Activated CD4-positive, alpha-beta T cell treated with anti-CD3 and anti-CD28 coated beads, Interleukin-2, amount 50 U/mL, for 4 hours (primary cell): ENCODE measurements around the gene GPC3.
"Not testable (repeated sequence)": the region's sequence is repeated elsewhere in the genome, so short reads cannot be mapped to it uniquely, and the experiment has no call there.

Experiments
- DNase-seq, 2 experiments: peaks; one replicate each; pipeline ENCODE4 v3.0.0-alpha.2; 2020

Gene GPC3

GRCh38 chrX:133994576-133994975, 9.2 kb upstream of the GPC3 start:
- DNase-seq, result no peak

- no peak for DNase-seq
Observed at GRCh38 chrX:133992882-133993281, 7.5 kb upstream of the GPC3 start.

- no peak for DNase-seq
Observed at GRCh38 chrX:133991814-133992213, 6.4 kb upstream of the GPC3 start.

DNA sequence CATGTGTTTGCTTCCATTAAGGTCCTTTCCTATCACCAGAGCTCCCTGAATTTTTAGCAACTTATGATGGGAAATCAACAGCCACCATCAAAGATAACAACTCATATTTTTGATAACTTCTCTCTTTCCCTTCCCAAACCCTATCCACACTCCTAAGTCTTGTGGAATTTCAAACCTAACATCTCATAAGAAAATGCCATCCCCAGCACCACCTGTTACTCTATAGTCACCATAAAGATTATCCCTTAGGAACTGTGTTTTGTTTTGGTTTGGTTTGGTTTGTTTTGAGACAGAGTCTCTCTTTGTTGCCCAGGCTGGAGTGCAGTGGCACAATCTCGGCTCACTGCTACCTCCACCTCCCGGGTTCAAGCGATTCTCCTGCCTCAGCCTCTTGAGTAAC, 5.7 kb upstream of the GPC3 start:
- not testable (repeated sequence) for DNase-seq

DNA sequence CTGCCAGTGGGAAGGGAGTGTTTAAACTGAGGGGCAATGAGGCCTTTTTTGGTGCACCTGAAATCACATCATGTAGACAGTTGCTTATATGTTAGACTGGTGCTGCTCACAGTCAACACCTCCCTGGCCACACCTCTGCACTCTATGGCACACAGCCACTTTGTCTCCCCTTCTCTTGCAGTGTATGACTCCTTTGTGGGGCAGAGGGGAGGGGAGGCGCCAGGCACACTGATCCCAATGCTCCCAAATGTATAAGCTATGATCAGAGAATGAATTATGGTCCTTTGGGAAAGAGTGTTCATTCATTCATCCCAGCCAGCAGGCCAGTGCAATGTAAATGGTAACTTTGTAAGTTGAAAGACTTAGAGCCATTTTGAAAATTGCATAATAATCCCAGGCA, 4.6 kb upstream of the GPC3 start:
- DNase-seq, result no peak

GRCh38 chrX:133989490-133989889, 4.1 kb upstream of the GPC3 start:
- no peak for DNase-seq

DNA sequence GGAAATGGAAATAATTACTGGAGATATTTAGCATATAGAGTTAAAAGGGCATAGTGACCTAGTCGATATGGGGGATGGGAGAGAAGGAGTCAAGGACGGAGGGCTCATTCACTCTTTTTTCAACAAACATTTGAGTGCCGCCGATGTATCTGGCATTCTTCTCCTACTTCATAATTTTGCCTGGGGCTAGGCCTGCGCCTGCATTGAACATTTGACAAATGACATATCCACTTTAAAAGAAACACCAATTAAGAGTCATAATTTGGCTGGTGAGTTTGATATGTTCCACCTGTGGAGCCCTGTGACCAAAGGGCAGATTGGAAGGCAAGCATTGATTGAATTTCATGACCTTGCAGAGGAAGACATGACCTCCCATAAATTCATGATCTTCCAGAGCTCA, 2.6 kb upstream of the GPC3 start:
- no peak for DNase-seq

- DNase-seq, result no peak
Observed at GRCh38 chrX:133987188-133987587, 1.8 kb upstream of the GPC3 start.

- no peak for DNase-seq
Observed at GRCh38 chrX:133985967-133986683, 731 bp upstream of the GPC3 start.

- DNase-seq, result no peak
Observed at GRCh38 chrX:133984857-133985163, 584 bp downstream of the GPC3 start.

- no peak for DNase-seq
Observed at GRCh38 chrX:133983974-133984845, 1.2 kb downstream of the GPC3 start.

DNA sequence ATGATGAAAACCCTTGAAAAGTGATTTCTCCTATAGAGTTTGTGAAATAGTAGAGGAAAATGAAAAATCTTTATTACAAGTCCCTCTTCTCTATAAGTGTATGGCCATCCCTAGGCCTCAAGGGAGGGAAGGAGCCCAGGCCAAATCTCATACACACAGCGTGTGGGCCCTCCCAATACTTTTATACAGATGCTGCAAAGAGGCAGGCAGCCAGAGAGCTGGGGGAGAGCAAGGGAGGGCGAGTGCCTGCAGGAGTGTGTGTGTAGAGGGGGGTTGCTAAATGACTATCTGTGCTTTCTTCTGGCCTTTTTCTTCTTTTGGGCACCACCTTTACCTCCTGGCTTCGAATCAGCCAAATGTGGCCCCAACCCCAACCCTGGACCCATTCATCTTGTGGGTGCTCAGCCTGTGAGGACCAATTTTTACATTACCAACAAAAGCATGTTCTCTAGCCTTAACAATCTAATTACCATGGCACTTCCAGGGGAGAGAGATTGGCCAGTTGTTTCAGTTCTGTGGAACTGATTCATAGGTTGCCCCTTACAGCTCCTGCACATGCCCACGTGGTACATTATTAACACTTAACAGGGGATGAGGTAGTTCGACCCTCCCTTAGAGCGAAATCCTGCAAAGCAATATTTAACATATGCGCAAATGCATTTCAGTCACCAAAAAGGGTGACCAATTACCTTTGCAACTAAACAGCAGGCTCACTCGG, 2.0 kb downstream of the GPC3 start:
- DNase-seq, result no peak

- no peak for DNase-seq
Observed at GRCh38 chrX:133981924-133982323, 3.5 kb downstream of the GPC3 start.

GRCh38 chrX:133980832-133981588, 4.4 kb downstream of the GPC3 start:
- no peak for DNase-seq

DNA sequence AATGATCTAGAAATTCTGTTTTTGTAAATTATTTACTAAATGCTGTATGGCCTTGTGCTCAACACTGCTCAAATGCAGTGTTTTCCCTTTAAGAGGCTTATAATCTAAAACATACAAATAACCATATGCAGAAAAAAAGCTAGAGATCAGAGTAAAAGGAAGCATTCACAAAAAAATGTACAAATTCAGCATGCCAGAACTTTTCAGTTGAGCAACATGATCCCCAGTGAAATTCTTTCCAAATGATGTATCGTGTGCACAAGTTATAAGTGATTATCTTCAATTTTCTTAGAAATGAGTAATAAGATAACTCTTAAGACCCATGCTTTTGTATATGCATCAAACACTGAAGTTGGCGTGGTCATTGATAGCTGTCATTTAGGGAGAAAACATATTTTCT, 5.0 kb downstream of the GPC3 start:
- DNase-seq, result no peak

GRCh38 chrX:133979641-133980230, 5.7 kb downstream of the GPC3 start:
- DNase-seq, result no peak

DNA sequence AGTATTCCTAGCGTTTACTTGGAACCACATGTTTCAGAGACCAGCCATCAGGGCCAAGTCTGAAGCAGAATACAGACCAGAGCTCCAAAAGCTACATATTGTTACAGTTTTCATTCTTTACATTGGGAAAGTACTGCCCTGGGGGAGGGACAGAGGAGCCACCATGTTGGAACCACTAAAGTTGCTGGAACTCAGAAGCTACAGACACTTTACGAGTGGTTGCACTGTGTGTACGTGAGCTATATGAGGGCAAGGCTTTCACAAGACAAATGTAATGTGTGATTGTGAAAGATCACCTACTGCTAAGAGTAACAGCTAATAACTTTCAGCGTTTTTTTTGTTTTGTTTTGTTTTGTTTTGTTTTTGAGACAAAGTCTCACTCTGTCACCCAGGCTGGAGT, 11.7 kb downstream of the GPC3 start:
- no peak for DNase-seq

DNA sequence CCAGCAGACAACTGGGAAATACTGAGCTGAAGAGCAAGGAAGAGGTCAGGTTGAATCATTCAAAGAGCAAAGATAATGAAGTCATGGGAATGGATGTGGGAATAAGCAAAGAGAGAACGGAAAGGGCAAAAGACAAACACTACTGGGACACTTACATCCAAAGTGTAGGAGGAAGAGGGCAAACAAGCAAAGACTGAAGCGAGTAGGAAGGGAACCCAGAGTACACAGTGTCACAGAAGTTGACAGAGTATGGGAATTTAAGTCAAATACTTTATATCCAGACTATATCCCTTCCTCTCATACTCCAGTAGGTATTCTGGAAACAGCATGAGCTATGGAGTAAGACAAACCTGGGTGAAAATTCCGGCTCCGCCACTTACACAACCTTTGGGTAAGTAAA, 12.5 kb downstream of the GPC3 start:
- DNase-seq, result no peak

DNA sequence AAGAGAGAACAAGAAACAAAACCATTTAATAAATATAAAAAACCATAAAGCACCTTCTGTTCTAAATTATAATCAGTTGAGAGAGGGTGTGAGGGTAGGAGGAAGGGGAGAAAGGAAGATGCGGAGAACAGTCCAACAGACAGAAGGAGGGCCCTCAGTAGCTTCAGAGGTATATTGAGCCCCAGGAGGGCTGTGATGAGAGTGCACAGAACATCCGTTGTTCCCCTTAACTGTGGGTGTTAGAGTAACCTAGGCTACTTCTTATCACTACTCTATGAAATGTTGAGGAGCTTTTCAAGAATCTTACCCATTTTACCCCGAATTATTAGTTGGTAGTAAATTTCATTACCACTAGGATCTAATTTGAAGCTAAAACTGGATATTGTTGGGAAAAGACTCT, 13.8 kb downstream of the GPC3 start:
- no peak for DNase-seq

GRCh38 chrX:133970076-133970475, 15.3 kb downstream of the GPC3 start:
- no peak for DNase-seq

GRCh38 chrX:133969191-133969590, 16.2 kb downstream of the GPC3 start:
- no peak for DNase-seq

DNA sequence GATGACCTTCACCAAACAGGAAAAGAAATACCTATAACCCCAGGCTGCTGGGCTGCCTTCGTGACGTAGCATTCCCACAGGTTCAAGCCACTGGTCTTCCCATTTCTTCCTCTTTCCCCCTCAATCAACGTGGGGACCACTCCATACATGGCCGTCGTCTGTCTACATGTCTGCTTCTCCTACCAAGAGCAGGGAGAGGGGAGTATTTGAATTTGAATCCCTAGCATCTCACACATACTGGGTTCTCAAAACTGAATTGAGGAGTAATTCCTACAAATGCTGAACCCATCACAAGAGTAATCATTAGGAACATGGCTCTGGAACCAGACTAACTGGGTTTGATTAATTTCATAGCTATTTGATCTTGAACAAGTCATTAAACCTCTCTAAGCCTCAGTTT, 17.3 kb downstream of the GPC3 start:
- DNase-seq, result no peak

DNA sequence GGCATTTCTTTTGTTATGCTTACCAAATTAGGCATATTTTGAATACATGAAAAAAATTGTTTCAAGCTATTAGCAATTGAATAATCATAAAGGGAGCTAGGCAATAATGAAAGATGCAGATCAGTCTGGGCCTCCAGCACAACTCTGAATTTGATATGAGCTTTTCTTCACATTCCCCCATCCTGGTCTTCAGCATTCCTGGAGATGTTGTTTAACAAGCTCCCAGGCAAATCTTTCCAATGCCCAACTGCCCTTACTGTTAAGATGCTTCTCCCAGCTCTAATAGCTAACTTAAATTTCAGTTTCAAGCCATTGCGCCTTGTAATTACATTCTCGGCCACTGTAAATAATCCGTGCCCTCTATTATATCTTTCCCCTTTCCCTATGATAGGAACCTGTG, 19.2 kb downstream of the GPC3 start:
- no peak for DNase-seq
